Dermis blood vessel endothelial cell (primary cell): ENCODE results near the gene GGCT. TPM values are rescaled to one million over a fixed set of nuclear protein-coding genes. Genes with fewer than 3 reads are reported as not detected.
"Not testable (repeated sequence)": the region's sequence is repeated elsewhere in the genome, so short reads cannot be mapped to it uniquely, and the experiment has no call there.

Source experiments
- DNase-seq: peaks from one replicate; pipeline ENCODE4 v3.0.0; 2010
- total RNA-seq: library from RNA; depleted of rRNA; stranded (reverse); fragments of >200 nt; gene quantifications from 2 replicates; pipeline ENCODE4 v1.2.3, GENCODE V29; 2014

The GGCT gene, protein sequence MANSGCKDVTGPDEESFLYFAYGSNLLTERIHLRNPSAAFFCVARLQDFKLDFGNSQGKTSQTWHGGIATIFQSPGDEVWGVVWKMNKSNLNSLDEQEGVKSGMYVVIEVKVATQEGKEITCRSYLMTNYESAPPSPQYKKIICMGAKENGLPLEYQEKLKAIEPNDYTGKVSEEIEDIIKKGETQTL
- total RNA-seq = 28.6 and 35.6 TPM in 2 replicates

DNA sequence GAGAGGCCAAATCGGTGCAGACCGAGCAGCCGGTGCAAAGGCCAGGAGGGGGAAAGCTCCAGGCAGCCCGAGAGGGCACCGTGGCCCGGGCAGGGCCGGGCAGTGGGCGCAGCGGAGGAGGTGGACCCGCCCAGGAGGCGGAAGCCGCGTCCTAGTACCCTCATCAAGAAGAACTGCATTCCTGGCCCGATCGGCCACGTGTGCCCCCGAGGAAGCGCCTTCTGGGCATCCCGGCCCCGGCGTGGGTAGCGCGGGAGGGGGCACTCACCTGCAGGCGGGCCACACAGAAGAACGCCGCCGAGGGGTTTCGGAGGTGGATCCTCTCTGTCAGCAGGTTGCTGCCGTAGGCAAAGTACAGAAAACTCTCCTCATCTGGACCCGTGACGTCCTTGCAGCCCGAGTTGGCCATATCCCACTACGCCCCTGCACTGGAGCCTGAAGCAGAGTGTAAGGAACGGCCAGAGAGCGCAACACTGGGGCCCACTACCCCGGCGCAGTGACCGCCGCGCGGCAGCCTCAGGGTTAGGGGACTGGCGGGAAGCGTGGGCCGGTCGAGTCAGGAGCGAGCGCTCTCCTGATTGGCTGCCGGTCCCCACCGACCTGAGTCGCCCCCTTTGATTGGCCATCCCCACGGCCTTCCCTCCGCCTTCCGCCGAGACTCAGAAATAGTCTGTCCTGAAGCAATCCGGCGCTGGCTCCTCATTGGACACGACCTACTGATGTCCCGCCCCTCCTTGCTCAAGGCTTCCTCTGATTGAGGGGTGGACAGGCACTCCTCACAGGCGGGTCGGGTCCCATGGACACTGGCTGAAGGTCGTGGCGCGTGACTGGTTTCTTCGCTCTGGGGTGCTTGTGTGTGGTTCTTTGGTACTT, at the start of gene GGCT:
Gene GGCT (minus strand): TSS at position 529 of the 873 bp plus-strand sequence. CDS start 120 bp downstream, at position 409.
- peak; percentile 99 for DNase-seq

DNA sequence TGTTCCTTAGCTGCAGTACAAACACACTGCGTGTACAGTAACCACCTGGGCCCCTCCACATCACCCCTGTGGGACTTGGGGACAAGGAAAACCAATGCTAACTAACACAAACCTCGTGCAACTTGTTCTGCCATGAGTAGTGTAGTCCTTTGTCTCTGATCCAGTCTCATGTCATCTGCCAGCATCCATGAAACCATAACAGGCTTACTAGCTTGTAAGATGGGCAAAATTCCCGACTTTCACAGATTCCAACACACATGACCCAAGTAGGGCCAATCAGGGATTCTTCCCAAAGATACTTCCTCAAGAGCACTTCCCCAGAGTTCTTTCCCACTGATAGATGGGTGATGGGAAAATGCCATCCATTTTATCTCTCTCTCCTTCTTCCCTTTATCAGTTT, 48.9 kb upstream of the GGCT start:
- no peak for DNase-seq

DNA sequence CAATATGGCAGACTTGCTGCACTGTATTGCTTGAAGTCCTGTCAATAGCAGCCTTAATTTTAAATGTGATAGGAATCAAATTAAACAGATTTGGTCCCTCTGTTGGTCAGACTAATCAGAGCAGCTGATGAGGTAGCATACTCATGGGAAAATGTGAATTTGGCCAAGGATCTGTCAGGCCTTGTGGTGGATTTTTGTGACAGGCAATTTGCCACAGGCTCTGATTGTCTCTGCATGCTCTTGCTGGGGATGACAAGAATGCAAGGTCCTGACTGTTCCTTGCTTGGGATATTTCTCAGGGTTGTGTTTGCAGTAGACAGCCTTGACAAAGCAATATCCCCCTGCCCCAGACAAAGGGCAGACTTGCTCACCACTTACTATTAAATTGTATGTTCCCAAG, 48.5 kb upstream of the GGCT start:
- no peak for DNase-seq

DNA sequence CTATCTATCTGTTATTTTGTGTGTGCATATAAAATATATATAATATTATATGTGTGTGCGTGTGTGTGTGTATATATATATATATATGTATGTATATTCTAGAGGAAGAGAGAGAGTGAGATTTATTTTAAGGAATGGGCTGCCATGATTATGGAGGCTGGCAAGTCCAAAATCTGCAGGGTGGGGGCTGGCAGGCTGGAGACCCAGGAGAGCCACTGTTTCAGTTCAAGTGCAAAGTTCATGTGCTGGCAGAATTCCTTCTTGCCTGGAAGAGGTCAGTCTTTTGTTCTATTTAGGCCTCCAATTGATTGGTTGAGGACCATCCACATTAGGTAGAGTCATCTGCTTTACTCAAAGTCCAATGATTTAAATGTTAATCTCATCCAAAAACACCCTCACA, 47.7 kb upstream of the GGCT start:
- no peak for DNase-seq

DNA sequence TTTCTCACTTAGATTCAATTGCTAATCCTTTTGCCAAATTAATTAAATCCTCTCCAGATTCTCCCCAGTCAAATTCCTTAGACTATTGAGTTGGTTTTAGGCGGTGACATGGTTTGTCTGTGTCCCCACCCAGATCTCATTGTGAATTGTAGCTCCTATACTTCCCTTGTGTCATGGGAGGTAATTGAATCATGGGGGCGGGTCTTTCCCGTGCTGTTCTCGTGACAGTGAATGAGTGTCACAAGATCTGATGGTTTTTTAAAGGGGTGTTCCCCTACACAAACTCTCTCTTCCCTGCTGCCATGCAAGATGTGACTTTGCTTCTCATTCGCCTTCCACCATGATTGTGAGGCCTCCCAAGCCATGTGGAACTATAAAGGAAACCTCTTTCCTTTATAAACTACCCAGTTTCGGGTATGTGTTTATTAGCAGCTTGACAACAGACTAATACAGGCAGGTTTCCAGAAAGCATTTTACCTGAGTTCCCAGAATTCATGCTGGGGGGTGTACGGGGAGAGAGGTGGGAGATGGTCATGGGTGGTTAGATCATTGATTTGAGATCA, 45.4 kb upstream of the GGCT start:
- peak; percentile 73 for DNase-seq

DNA sequence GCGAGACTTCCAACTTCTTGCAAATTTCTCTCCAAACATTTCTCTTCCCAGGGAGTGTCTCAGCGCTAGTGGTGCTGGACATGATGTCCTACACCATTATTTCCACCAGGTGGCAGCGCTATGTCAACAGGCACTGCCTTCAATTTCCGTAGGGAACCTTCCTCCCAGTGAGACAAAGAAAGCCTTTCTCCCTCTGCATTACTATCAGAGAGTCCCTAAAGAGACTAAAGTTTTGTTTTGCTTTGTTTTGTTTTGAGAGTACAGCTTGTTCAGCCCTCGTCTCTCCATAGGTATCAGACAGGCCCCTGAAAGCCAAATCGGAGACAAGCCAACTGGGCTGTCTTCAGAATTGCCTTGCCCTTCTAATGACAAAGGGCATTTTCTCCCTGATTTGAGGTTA, 44.2 kb upstream of the GGCT start:
- DNase-seq = peak; percentile 90

DNA sequence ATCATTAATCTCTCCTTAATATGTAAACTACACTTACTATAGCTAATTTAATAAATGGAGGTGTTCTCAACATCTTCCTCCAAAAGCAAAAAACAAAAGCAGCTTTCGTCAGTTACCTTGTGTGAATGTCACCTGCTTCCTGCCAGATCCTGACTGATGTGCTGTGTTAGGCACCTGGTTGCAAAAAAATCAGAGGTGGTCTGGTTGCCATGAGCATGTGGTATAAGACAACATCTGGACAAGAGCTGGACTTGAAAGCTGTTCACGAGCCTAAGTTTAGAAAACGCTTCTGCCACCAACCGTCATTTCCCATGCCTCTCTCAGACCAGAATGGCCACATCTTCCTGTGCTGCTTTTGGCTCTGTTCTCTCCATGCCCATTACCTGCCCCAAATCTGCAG, 42.0 kb upstream of the GGCT start:
- no peak for DNase-seq

DNA sequence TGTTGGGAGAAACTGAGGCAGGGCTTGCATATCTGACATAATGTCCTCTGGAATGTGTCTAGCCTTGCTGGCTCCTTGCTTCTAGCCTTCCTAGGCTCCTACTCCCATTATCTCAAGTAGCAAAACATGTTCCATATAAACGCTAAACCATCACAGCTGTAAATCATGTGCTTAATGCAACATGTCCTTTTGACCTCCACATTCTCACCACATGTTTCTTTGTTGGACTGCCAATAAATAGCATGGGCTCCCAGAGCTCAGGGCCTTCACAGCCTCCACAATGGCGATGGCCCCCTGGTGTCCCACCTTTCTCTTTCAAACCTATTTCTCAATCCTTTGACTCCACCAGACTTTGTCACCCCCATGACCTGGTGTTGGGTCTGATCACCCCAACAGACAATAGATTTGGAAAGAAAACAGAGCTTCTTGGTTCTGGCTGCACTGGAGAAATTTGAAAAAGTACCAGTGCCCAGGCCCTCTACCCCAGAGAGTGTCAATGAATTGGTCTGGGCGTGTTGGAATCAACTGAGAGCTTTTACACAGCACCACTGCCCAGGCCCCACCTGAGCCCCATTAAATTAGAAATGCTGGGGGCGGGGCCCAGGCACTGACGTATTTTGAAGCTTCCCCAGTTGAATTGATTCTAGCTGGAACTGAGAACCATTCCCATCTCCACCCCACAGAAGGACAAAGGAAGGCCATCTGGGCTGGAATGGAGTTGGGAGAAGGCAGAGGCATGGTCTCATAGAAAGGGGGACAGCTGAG, 41.3 kb upstream of the GGCT start:
- no peak for DNase-seq

DNA sequence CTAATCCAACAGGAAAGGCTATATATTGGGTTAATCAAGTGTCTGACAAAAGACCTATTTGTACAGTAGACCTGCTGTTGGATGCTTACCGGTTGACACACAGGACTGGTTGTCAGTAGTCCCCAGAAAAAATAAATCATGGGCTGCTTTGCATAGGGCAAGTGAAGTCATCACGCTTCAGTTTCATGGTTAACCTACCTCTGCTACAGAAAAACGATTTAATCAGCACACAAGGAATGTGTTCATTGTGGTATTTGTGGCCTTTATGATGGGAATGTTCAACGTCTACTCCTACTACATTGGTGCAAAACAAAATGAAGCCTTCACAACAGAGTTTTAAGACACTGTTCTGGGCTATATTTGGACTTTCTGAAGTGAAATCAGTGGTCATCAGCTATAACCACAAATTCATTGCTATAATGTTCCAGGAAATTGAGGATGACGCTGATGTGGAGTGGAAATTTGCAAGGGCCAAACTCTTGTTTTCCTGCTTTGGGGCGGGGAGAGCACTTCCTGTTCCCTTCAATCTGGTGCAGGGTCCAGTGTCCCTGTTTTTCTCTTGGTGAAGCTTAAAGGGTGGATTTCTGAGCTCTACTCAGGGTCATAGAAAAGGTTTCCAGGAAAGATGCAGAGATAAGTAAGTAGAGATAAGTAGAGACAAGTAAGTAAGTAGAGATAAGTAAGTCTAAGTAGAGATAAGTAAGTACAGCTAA, 39.3 kb upstream of the GGCT start:
- DNase-seq = no peak

DNA sequence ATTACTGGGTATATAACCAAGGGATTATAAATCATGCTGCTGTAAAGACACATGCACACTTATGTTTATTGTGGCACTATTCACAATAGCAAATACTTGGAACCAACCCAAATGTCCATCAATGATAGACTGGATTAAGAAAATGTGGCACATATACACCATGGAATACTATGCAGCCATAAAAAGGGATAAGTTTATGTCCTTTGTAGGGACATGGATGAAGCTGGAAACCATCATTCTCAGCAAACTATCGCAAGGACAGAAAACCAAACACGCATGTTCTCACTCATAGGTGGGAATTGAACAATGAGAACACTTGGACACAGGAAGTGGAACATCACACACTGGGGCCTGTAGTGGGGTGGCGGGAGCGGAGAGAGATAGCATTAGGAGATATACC, 38.5 kb upstream of the GGCT start:
- not testable (repeated sequence) for DNase-seq

DNA sequence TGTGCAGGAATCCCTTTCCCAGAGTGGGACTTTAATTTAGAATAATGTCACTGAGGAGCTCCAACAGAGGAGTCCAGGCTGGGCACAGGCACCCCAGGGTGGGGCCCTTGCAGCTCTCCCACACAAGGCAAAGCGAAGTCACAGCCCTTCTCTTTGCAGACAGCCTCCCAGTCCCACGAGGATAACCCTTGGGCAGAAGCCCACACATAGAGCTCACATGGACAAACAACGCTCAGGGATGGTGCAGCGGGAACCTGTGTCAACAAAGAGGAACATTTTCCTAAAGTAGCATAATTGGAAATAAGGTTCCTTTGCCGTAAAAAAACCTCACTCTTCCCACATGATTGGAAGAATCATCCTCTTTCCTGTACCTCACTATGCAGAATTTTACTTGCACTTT, 29.3 kb upstream of the GGCT start:
- DNase-seq = no peak

DNA sequence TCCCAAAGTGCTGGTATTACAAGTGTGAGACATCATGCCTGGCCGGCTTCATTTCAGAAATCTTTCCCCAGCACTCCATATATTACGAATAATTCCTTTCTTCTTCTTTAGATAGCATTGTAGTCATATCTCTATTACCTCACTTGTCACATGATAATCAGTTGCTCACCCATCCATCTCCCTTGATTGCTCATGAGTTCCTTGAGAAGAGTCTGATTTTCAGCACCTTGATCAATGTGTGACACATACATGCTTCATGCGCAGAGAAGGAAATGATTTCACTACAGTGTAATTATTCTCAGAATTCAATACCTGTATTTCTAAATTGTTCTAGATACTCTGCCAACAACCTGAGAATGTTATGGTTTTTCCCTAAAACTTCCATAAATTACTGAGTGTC, 26.7 kb upstream of the GGCT start:
- no peak for DNase-seq

DNA sequence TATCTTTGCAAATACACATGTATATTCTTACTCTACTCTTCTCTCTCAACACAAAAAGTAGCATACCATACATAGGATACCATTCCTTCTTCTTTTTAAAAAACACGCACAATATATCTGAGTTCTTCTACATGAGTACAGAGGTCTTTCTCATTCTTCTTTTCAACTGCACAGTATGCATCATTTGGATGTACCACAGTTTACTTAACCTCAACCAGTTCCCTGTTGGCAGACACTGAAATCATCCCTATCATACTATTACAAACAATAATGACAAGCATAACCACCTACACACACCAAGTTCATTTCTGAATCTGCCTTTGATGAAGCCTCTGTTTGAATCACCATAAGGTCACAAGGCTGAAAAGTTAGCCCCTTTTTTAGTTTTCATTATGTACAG, 25.7 kb upstream of the GGCT start:
- DNase-seq = no peak

DNA sequence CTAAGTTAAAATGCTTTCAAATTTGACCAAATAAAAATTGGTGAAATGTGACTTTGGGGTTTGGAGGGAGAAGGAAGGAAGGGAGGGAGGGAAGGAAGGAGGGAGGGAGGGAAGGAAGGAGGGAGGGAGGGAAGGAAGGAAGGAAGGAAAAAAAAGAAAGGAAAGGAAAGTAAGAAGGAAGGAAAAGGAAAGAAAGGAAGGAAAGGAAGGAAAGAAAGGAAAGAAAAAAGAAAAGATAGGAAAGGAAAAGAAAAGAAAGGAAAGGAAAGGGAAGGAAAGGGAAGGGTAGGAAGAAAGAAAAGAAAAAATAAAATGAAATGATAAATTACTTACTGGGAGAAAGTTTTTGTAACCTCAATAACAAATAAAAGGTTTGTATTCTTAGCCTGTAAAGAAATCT, 24.1 kb upstream of the GGCT start:
- DNase-seq = no peak

DNA sequence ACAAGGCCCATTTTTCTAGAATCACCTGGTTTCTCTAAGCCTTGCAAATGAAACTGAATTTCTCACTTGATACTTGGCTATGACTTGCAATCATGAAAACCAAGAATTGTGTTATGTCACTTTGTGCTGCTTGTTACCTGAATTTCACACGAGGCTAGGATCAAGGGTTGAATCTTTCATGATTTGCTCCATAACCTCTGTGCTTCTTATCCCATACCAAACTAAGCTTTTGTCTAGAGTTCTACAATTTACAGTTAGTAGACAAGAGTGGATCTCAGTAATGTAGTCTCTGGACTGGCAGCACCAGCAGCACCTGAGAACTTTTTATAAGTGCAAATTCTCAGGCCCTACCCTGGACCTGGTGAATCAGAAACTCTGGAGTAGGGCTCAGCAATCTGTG, 22.7 kb upstream of the GGCT start:
- not testable (repeated sequence) for DNase-seq

DNA sequence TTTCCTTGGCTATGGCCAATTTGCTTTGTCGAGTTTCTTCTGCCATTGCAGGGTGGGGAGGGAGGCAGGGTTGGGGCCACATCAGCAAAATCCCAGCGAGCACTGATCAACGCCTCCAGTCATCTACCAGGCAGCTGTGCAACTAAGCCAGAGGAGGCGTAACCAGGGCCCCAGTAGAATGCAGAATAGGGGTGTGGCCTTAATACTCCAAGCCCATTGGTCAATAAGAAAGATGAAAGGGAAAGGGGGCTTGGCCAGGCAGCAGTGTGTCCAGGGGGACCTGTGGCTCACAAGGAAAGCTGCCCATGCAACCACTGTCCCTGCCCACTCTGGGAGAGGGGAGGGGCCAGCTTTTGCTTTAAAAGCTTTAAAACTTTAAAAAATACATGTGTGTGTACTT, 21.5 kb upstream of the GGCT start:
- no peak for DNase-seq

DNA sequence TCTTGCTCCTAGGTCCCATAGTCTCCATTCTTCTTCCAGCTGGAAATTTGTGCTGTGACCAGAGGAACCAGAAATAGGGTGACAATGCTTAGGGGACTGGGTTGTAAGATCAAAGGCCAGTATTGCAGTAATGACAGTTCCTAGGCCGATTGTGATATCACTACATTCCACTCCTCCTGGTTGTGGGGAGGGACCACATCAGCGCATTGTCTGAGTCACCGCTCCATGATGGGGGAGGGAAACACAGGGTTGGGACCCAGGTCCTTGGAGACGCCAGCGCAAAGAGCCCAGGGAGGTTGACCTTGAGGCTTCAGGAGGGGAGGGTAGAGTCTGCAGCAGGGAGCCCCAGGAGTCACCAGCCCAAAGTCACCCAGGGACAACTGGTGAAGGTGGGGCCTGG, 20.8 kb upstream of the GGCT start:
- no peak for DNase-seq

DNA sequence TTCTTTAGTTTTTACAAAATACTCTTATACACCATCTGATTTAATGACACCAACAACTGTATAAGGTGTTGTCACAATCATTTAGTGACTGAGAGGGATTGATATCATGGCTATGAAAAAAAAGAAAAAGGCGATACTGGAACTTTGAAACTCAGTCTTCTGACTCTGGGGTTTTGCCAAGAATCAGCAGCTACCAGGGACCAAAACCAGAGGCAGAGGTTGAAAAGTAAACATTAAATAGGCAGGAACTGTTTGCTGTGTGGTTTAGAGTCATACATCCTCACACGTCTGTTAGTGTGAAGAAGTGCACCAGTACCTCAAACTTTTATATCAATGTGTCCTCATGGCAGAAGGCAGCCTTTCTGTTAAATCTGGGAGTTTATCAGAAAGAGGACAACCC, 19.9 kb upstream of the GGCT start:
- DNase-seq = no peak

DNA sequence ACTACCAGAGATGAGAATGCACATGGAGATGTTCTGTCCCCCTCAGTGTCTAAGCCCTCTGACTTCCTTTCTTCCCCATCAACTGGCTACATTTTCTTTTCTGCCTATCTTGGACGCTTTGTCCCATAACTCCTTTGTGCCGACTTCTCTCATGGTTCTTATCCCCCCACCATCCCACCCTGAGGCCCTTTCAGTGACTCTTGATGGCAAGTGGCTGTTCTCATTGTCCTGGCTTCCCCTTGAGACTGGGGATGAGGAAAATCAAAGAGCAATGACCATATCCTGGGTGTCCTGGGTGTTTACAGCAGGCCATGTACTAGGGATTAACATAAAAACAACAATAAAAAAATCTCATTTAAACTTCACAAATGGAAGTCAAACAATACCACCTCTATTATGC, 18.8 kb upstream of the GGCT start:
- no peak for DNase-seq

DNA sequence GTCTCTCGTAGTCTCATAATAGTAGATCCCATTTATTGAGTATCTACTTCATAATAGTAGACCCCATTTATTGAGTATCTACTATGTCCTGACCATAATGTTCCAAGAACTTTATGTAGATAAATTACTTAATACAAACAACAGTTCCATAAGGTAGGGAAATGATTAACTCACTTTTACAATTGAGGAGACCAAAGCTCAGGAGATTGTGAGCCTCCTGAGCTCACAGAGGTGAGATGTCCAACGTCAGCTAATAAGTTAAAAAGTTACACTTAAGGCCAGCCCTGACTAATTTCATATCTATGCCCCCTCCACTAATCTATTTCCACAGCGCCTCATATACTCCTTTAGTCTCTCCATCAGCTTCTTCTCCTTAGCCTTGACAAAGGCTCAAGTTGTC, 17.5 kb upstream of the GGCT start:
- DNase-seq = no peak

DNA sequence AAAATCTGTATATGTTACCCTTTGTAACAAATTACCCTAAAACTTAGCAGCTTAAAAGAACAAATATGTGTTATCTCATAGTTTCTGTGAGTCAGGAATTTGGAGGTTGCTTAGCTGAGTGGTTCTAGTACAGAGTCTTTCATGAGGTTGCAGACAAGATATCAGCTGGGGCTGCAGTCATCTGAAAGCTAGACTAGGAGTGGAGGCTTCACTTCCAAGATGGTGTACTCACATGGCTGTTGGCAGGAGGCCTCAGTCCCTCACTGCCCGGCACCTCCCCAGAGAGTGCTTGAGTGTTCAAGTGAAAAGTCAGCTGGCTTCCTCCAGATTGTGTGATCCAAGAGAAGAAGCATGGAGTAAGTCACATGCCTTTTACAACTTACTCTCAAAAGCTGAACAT, 16.9 kb upstream of the GGCT start:
- no peak for DNase-seq

DNA sequence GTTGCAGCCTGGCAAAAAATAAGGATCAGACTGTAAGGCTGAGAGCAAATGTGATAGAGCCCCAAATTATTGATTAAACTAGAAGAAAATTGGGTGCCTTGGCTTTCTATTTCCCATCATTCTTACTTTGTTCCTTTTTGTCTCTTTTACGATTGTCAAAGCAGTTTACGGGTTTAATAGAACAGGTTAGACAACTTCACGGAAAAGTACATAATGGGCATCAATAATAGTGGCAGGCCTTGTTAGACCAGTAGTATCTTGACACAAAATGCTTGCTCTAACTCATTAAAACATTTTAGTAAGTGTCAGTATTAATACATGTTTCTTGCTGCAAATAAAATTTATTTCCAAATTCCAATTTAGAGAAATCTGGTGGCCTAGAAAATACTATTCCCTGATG, 14.5 kb upstream of the GGCT start:
- DNase-seq = no peak

DNA sequence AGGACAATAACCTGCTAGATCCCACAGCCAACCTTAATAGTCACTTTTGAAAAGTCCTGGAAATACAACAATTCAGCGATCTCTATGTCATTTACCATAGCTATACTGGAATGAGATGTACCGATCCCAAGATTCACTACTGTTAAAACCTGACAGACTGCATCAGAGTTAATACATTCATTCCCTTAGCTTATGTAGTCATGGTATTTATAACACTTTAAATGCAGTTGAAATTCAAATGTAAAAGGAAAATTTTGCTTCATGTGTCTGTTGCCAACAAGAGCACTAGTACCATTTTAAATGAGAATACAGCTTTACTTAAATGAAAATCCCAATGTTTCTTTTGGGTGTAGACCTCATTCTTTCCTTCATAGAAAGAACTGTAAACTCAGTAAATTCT, 11.1 kb upstream of the GGCT start:
- no peak for DNase-seq
